CD1c-positive myeloid dendritic cell (primary cell): ENCODE results near the gene PHLDB2.

Experiments
- DNase-seq: peaks from one replicate; pipeline ENCODE4 v3.0.0-alpha.2; 2016; ENCODE audit errors: extremely low spot score

PHLDB2 gene

DNA sequence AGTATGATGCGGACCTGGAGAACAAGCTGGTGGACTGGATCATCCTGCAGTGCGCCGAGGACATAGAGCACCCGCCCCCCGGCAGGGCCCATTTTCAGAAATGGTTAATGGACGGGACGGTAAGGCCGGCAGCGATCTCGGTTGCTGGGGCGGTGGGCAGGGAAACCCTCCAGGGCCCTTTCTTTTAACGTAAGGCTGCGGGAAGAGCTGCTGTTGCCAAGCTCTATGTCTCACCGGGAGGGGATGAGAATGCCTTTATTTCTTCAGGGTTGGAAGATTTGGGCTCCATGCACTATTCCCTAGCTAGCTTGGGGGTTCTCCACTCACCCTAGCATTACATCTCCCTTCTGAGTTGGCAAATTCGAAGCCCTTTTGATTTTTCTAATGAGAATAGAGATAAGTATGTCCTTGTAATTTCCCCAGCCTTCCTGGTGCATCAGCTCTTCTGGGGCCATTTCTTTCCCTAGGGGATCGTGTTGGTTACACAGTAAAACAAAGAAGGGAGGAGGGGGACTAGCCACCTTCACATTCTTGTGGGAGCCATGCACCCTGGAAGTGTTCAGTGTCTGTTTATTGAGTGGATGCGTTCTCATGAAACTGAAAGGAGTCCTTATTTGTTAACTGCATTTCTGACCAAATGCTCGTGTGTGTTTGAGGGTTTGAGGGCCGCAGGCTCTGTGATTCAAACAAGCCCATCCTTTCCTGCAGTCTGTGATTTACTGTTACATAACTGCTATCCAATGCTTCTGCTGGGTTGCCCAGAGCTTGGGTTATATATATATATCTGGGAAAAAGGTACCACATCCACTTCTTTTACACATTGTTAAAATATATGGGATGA, 140.6 kb downstream of the PHLDB2 start:
- DNase-seq = no peak

DNA sequence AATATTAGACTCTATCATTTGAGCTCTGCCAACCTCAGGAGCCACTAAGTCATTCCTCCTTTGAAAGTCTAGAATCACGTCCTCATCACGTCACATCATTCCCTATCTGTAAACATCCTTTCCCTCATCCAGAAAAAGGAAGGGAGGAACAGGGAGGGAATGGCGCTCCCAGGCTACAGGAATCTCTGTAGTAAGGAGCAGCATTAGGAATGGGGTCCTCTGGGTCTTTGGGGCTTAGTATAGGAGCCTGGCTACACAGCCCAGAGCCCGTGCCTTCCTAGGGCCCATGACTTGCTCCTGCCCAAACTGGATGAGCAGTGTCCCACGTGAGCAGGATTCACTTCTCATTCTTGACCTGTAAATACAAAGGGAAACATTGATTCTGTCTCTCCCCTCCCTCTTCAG, 141.3 kb downstream of the PHLDB2 start:
- no peak for DNase-seq

DNA sequence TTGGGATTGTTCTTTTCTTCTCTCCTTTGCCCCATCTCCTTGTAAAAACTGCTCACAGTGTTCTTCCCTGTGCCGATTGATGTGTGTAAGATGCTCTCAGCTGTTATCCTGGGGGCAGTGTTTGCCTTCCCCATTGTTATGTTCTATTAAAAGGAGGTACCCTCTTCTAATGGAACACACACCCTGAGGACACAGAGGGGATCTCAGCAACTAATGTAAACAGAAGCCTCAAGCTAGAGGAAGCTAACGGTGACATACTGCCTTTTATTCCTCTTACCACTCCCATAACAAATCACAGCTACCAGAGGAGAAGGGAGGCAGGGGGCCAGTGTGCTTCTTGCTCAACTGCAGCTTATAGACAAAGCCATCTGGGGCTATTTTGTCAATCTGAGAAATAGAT, 141.9 kb downstream of the PHLDB2 start:
- DNase-seq = no peak

DNA sequence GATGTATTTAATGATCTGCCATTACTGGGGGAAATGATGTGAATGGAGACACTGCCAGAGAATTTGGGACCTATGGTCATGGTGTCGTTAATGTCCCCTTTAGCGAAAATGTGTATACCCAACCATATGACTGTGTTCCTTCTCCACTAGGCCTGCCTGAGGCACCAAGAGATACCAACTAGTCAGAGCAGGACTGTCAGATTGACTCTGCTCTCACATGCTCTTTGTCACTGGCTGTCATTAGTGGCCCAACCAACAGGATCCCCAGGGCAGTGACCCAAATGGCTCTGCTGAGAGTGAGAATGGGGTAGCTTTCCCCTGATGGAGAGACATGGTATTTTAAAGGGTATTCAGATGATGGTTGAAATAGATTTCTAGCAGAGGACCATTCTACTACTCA, 142.5 kb downstream of the PHLDB2 start:
- no peak for DNase-seq

DNA sequence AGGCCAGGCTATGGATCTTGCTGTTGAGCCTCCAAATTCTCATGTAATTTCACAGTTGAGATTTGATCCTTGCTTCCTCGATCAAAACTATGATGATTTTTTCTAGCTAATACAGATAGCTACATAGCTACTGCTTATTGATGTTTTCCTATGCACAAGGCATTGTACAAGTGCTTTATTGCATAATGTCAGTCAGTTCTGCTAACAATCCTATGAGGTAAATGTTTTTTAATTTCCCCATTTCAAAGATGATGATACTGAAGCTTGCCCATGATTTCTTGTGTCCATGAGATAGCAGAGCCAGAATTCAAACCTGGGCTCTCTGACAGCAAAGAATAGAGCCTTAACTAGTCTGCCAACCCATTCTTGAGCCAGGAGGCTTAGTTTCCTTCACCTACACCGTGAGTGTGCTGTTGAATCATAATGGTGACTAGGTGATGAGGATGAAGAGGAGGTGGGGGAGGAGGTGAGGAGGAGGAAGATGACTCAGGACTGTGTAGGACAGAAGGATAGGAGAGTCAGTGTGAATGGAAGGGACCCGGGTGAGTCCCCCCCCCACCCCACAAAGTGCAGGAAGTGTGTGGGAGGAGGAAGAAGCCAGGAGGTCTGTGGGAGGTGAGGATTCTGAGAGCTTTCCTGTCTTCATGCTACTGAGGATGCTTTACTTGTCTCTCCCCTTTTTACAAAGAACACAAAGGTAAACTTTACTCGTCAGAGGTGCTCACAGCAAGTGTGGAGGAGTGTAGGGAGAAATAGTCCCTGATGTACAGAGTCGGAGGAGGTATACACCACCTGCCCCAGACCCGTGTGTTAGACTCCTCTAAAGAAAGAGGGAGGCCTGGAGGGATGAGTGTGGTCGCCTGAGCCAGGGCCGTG, 143.3 kb downstream of the PHLDB2 start:
- DNase-seq = no peak

DNA sequence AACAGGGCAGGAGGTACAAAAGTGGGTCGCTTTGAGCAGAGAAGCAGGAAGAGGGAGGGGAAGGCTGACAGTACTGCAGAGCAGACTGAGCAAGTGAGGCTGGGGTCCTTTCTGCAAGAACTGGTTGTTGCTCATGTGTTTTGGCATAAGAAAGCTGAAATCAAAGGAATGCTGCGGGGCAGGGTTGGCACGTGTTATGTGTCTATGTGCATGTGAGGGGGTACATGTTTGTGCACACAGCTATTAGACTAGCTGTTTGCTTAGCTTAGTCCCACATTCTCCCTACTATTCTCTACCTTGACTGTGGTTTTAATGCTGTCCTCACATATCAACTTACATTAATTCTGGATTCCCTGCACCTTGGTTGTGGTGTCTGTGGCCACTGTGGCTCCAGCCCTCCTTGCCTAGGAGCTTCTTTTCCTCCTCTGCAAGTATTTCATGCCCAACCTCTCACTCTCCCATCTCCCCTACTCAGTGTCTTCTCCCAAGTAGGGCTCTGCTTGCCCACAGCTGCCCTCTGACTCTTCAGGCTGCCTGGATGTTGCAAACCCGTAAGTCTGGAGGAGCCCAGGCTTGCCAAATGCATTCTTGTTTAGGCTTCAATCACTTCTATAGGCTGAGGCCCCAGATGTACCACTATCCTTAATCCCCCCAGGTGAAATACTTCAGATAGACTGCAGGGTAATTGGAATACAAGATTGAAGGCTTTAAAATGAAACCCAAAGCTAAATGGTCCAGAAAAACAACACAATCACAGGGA, 144.4 kb downstream of the PHLDB2 start:
- no peak for DNase-seq

DNA sequence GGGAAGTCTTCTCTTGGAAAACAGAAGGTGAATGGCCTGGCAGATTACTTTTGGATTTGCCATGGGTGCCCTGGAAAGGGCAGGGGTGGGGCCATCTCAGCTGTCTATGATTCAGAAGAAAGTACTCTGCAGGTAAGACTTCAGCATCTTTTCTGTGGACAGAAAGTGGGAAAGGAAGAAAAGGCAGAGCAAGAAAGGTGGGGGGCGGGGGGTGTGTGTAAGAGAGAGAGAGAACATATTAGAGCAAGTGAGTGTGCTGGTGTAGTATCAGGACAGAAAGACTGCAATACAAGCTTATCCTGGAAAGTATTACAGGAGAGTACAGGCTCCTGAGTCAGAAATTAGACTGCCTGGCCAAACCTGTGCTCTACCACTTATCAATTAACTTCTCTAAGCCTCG, 145.1 kb downstream of the PHLDB2 start:
- DNase-seq = no peak

DNA sequence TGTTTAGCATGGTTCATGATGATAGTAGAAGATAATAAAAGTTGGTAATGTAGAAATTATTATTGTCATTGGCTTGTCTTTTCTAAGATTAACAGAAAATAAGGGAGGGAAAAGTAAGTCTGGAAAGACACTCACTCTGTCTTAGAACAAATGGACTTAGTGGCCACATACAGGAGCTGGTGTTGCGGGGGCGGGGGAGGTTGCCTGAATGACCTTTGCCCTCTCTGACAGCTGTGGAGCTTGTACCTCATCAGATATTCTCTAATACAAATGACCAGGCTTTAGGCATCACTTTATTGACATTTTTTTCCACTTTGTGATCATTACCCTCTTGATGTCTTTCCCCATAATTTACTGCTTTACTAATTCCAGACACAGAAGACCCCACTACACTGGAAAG, 145.6 kb downstream of the PHLDB2 start:
- DNase-seq = no peak

DNA sequence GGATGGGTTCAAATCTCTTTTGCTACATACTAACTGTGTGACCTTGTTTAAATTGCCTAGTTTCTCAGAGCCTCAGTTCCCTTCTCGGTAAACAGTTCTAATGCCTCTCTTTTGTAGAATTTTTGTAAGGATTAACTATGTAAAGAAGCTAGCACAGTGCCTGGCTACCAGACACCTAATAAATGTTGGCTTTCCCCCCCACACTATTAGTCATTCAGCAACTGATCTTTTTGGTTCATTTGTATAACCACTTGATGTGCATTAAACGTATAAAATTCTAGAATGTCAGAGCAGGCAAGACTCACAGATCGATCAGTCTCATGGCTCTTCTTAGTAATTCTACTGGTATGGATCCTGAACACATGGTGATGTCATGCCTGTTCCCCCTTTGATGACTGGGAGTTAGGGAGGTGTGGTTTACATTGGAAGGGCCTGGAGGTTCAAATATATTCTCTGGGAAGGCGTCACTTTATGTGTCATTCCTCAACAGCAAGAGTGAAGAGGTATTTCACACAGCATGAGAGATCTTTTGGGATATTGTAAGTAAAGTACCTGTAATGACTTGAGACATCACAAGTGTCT, 146.1 kb downstream of the PHLDB2 start:
- DNase-seq = no peak

DNA sequence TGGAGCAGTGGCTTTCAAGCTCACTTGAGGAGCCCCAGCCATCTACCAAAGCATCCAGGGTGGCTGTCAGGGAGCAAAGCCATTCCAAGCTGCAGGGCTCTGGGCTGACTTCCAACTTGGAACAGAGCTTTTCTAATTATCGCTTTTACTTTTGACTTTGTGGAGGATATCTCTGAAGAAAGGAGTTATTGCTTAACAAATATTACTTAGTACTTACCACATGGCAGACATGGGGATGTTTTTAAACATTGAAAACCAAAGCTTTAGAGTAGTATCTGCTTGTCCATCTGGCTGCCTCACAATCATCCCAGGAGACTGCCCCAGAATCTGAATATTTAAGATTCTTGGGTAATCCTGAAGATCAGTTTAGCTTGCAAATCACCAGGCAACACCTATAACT, 148.6 kb downstream of the PHLDB2 start:
- DNase-seq = no peak

DNA sequence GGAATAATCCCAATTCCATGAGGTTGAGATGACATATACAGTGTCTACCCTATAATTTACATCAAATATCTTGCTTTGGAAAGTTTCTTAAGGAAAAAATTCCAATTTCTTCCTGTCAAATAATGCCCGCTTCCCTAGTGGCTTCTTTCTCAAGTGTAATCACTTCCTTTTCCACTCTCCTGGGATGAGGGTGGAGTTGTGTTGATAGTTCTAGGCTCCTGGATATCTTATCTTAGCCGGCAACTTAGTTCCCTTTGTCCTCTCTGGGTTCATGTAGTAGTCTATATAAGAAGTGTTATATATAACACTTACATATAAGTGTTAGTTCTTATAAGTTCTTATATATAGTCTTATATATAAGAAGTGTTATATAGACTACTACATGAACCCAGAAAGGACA, 150.6 kb downstream of the PHLDB2 start:
- no peak for DNase-seq

DNA sequence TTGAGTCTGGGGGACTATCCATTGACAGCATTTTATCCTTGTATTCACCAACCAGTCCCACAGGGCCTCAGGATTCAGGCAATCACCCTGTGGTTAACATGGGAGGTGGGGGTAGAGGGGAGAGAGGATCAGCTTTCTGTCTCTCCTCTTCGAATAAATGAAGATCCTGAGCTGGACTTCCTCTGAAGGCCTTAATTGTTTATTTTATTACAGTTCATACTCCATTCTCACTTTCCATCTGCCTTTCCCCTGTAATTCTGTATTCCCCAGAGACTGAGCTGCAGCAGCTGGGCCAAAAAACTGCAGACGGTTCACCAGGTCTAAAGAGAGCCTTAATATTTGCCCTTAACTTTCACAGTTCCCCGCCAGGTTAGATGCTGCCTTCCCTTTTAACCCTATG, 151.6 kb downstream of the PHLDB2 start:
- DNase-seq = no peak

DNA sequence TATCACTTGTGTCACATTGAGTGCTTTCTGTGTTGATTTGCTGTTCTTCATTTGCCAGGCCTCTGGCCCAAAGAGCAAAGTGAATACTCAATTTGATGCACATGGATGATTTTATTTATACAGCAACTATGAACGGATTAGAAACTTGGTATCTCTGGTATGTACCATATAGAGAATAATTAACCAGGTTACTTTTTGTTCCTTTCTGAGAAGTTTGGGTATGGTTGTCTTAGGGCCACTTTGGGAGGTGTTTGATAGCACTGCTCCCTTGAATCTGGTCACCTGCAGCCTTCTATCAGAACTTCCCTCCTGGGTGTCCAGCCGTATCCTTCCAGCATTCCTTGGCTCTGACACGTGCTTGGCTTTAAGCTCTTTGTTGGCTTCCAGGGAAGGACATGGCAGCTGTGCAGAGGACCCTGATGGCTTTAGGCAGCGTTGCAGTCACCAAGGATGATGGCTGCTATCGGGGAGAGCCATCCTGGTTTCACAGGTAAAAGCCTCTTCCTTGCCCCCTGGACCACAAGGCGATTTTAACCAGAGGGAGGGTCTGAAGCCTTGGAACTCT, 152.4 kb downstream of the PHLDB2 start:
- DNase-seq = no peak

DNA sequence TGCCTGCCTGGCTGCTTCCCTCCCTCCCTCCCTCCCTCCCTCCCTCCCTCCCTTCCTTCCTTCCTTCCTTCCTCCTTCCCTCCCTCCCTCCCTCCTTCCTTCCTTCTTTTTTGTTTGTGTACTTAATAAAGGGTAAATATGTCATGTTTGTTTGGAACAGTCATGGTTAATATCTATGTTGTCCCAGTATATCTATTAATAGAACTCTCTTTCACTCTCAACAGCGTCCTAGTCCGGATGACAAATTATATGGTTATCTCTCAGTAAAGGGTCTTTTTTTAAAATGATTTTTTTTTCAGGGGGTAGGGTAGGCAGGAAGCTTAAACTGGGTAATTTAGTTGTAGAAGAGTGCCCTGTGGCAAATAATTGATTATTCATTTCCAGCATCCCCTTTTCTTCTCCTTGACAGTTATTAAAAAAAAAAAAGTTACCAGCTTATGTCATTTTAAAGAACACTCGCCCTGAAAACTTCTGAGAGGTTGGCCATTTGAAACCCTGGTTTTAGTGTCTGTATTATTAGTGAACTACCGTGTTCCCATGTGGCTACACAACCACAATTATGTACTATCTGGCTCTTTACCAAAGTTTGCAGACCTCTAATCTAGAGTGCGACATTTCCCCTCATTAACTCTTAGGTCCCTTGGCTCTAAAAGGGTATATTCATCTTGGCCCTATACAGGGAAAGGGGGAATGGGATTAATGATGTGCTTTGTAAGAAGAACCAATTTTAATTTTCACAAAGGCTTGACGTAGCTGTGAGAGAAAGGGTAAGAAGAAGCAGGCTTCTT, 153.3 kb downstream of the PHLDB2 start:
- DNase-seq = no peak

DNA sequence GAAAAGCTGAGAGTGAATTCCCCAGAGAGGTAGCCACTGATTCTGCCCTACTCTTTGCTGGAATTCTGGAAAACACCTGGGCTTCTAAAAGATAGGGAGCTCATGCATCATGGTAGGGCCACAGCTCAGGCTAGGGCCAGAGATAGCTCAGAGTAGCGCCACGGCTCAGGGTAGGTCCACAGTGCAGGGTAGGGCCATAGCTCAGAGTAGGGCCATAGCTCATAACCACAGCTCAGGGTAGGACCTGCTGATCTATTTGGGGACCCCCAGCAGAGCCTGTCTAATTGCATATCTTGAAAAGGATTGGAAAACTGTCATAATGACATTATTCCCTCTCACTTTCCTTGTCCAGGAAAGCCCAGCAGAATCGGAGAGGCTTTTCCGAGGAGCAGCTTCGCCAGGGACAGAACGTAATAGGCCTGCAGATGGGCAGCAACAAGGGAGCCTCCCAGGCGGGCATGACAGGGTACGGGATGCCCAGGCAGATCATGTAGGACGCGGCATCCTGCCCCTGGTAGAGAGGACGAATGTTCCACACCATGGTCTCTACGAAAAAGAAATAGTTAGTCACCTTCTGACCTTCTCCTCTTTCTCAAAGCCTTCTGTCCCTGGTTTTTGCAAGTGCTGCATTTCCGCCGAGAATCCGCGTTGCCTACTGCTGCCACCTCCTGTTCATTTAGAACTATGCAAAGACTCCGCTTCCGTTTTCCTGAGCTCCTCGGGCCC, 154.2 kb downstream of the PHLDB2 start:
- peak; percentile 65 for DNase-seq

DNA sequence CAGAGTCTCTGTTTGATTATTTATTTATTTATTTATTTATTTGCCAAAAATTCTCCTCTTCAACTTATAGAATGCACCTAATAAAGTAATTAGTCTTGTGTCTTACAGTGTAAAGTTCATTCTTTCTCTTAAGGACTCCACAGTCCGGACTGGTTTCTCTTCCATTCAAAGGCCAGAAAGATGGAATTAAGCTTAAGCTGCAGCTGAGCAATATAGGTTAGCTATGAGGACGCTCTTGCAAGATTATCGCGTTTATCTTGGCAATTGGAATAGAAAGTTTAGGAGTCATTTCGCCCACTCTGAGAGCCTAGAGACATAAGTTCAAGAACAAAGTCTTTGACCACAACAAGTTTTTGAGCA, 154.7 kb downstream of the PHLDB2 start:
- DNase-seq = no peak

DNA sequence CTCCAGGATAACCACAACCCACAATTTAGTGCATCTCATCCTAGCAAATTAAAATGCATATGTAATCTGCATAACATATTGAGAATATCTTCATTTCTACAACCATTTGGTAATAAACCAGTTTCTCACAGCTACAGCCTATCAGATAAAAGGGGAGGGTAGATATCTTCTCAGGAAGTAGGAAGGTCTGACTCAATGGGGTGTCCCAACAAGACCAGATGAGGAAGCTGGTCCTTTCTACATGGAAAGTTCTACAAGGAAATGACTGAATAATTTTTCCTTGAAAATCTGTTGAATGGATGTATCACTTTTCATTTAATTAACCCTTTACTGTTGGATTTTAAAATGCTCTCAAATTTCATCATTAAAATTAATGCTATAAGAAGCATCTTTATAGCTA, 158.0 kb downstream of the PHLDB2 start:
- peak; percentile 44 for DNase-seq

DNA sequence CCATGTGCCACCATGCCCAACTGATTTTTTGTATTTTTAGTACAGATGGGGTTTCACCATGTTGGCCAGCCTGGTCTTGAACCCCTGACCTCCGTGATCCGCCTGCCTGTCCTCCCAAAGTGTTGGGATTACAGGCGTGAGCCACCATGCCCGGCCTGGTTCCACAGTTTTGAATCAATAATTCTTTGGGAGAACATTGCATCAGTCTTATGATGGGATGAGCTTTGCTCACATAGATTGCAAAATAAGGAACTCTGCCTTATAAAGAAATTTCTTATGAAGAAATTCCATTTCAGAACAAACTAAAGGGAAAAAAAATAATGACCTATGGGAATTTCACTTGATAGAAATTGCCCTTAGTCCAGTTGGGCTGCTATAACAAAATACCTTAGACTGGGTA, 159.6 kb downstream of the PHLDB2 start:
- no peak for DNase-seq

DNA sequence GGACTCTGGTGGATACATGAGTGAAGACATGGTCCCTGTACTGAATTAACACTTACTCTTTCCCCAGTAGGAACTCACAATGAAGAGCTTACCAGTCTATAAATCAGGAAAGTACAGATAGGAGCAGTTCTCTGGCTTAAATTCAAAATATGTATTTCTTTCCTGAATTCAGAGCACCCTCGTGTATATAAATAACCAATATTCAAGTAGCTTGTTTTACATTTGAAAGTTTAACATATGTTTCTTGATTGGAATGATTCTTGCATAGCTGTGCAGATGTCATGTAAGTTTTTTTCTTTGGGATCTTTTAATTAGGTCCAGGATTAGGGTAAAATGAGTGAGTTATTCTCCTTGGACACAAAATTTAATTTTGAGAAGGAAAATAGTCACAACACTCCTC, 160.7 kb downstream of the PHLDB2 start:
- DNase-seq = no peak

DNA sequence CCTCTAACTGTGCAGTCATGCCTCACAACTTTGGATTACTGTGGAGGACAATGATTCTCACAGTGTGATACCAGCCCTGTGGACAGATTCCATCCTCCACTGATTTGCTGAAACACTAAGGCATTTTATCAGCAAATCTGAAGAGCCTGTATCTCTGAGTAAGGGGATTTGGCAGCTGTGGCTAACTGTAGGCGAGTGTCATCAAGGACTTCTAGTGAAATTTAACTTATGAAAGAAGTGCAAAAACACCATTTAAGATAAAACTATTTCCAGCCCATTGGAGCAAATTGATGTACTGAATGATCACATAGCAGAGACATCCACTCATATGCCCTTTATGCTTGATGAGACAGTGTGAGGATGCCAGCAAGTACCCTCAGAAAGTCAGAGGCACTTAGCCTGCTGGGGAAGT, 161.6 kb downstream of the PHLDB2 start:
- DNase-seq = no peak
